Neural crest cell (in vitro differentiated cells): Measurements from ENCODE around the gene ZNF618. TPM values are rescaled to one million over a fixed set of nuclear protein-coding genes. Genes with fewer than 3 reads are reported as not detected.
A peak's percentile ranks its signal among the peaks of the same experiment; 100 is the strongest.

Experiments
- DNase-seq: peaks from one replicate; pipeline ENCODE4 v3.0.0; 2021; ENCODE audit warnings: low read depth, mixed read lengths, low spot score
- H3K27ac Mint-ChIP-seq: one replicate; pipeline ENCODE4 v1.8.0; 2021; ENCODE audit warnings: mild to moderate bottlenecking, mixed read lengths; ENCODE audit not compliant: unreplicated experiment
- H3K27me3 Mint-ChIP-seq: 2 replicates; pipeline ENCODE4 v1.8.0; 2021; ENCODE audit warnings: low read depth, mild to moderate bottlenecking, mixed read lengths
- H3K36me3 Mint-ChIP-seq: 2 replicates; pipeline ENCODE4 v1.8.0; 2021; ENCODE audit warnings: low read depth, mild to moderate bottlenecking, mixed read lengths
- H3K4me1 Mint-ChIP-seq: 2 replicates; pipeline ENCODE4 v1.8.0; 2021; ENCODE audit warnings: mixed read lengths
- H3K4me3 Mint-ChIP-seq: one replicate; pipeline ENCODE4 v1.8.0; 2021; ENCODE audit warnings: mild to moderate bottlenecking, mixed read lengths
- H3K9me3 Mint-ChIP-seq: 2 replicates; pipeline ENCODE4 v1.8.0; 2021; ENCODE audit warnings: mixed read lengths
- total RNA-seq: library from RNA; stranded (reverse); gene quantifications from 2 replicates; pipeline ENCODE4 v1.2.1, GENCODE V29; 2021
- TF ChIP-seq, protein P1 (sequence below): fragments of 200-600 bp; sonication (generic); conservative IDR thresholded peaks from 2 replicates; pipeline ENCODE4 v1.5.0; 2021; ENCODE audit warnings: antibody characterized with exemption, mild to moderate bottlenecking

The ZNF618 gene
- total RNA-seq, 1 donor from 2014 or later, result 60.8 TPM

GRCh38 chr9:114055061-114055460 lies 179.0 kb downstream of the ZNF618 start:
- H3K4me3 Mint-ChIP-seq, result no peak overlapping the region
- DNase-seq, result no peak
- no peaks in the 10 kb centered on the region for H3K4me1 Mint-ChIP-seq
- TF ChIP-seq, protein P1, sequence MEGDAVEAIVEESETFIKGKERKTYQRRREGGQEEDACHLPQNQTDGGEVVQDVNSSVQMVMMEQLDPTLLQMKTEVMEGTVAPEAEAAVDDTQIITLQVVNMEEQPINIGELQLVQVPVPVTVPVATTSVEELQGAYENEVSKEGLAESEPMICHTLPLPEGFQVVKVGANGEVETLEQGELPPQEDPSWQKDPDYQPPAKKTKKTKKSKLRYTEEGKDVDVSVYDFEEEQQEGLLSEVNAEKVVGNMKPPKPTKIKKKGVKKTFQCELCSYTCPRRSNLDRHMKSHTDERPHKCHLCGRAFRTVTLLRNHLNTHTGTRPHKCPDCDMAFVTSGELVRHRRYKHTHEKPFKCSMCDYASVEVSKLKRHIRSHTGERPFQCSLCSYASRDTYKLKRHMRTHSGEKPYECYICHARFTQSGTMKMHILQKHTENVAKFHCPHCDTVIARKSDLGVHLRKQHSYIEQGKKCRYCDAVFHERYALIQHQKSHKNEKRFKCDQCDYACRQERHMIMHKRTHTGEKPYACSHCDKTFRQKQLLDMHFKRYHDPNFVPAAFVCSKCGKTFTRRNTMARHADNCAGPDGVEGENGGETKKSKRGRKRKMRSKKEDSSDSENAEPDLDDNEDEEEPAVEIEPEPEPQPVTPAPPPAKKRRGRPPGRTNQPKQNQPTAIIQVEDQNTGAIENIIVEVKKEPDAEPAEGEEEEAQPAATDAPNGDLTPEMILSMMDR, result no peak
- H3K9me3 Mint-ChIP-seq, result peaks cover 2% of the 10 kb centered on the region
- no peak overlapping the region for H3K27ac Mint-ChIP-seq
- peaks cover 25% of the 10 kb centered on the region for H3K36me3 Mint-ChIP-seq
- H3K27me3 Mint-ChIP-seq, result no peaks in the 10 kb centered on the region

GRCh38 chr9:114055894-114056293 lies 179.8 kb downstream of the ZNF618 start:
- no peak for DNase-seq
- H3K9me3 Mint-ChIP-seq, result peaks cover 2% of the 10 kb centered on the region
- TF ChIP-seq, protein P1, result no peak
- no peaks in the 10 kb centered on the region for H3K27me3 Mint-ChIP-seq
- no peaks in the 10 kb centered on the region for H3K4me1 Mint-ChIP-seq
- no peak overlapping the region for H3K4me3 Mint-ChIP-seq
- peak overlapping the region; percentile 67 for H3K27ac Mint-ChIP-seq
- peaks cover 20% of the 10 kb centered on the region for H3K36me3 Mint-ChIP-seq

DNA sequence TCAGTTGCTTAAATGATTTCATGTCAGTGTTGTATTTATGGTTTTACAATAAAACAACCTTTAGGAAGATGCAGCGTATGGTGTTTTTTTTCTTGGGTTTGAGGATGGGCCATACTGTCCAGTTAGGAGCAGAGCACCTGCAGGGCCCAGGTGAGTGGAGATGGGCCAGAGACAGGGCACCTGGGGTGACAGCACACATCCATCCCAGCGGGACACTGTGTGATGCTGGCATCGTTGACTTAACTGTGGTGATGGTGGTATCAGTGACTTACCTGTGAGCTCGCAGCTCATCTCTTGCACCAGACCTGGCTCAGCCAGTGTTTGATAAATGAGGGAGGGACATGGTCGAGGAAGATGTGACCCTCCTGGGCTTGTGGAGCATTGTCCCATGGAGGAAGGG lies 180.4 kb downstream of the ZNF618 start:
- no peak for DNase-seq
- no peak overlapping the region for H3K27ac Mint-ChIP-seq
- H3K27me3 Mint-ChIP-seq, result no peaks in the 10 kb centered on the region
- TF ChIP-seq, protein P1, result no peak
- no peak overlapping the region for H3K4me3 Mint-ChIP-seq
- H3K36me3 Mint-ChIP-seq, result peaks cover 16% of the 10 kb centered on the region
- H3K9me3 Mint-ChIP-seq, result peaks cover 2% of the 10 kb centered on the region
- no peaks in the 10 kb centered on the region for H3K4me1 Mint-ChIP-seq

- H3K27ac Mint-ChIP-seq, result no peak overlapping the region
- no peak overlapping the region for H3K4me3 Mint-ChIP-seq
- TF ChIP-seq, protein P1, result no peak
- DNase-seq, result no peak
- H3K36me3 Mint-ChIP-seq, result peaks cover 13% of the 10 kb centered on the region
- H3K4me1 Mint-ChIP-seq, result no peaks in the 10 kb centered on the region
- peaks cover 2% of the 10 kb centered on the region for H3K9me3 Mint-ChIP-seq
- no peaks in the 10 kb centered on the region for H3K27me3 Mint-ChIP-seq
Observed at GRCh38 chr9:114057161-114057885, 181.2 kb downstream of the ZNF618 start.

DNA sequence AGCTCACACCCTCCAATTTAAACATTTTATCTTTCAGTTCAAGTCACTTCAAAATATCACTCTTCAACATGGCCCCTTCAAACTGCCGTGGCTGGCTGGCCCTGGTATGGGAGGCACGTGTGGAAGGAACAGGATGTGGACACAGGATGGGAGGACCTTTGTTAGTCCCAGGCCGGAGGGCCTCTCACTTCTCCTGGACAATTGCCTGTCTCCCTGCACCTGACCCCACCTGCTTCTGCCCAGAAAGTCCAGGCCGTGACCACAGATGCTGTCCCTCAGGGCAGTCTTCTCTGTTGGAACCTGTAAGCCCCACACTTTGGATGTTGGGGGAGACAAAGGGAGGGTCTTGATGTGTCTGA lies 182.6 kb downstream of the ZNF618 start:
- peaks cover 5% of the 10 kb centered on the region for H3K9me3 Mint-ChIP-seq
- no peak for DNase-seq
- H3K27ac Mint-ChIP-seq, result no peak overlapping the region
- peaks cover 4% of the 10 kb centered on the region for H3K27me3 Mint-ChIP-seq
- peaks cover 10% of the 10 kb centered on the region for H3K36me3 Mint-ChIP-seq
- H3K4me3 Mint-ChIP-seq, result no peak overlapping the region
- no peaks in the 10 kb centered on the region for H3K4me1 Mint-ChIP-seq
- TF ChIP-seq, protein P1, result no peak
